ENCODE measurements around the gene ZMAT5.

The ZMAT5 gene

DNA sequence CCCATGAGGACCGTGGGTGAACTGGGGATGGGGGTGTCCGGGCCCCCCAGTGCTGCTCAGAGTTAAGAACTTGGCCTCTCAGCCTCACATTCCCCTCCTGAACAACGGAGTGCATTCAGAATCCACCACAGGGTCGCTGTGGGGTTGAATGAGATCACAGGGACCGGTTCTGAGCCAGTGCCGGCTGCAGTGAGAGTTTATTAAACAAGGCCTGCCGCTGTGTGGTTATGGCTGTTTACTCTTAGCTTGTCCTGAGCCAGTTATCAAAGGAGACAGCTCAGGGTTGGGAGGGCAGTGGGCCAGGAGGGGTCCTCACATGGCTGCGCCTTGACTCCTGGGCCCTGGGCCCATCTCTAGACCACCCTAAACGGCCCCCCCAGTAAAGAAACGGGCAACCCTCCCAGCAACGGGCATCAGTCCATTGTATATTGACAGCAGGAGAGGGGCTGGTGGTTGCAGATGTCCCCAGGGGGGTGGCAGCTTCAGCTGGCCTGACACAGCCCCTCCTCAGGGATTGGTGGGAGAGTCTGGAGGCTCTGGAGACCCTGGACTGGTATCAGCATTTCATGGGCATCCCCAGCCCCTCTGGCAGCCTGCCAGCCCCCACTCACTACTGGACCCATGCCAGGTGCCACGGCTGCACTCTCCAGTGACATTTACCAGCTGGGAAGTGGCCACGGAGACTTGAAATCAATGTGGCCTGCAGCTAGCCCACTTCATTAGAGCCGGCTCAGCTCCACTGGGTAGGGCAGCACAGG is 62.1 kb downstream of the ZMAT5 start:
- no peak for DNase-seq

DNA sequence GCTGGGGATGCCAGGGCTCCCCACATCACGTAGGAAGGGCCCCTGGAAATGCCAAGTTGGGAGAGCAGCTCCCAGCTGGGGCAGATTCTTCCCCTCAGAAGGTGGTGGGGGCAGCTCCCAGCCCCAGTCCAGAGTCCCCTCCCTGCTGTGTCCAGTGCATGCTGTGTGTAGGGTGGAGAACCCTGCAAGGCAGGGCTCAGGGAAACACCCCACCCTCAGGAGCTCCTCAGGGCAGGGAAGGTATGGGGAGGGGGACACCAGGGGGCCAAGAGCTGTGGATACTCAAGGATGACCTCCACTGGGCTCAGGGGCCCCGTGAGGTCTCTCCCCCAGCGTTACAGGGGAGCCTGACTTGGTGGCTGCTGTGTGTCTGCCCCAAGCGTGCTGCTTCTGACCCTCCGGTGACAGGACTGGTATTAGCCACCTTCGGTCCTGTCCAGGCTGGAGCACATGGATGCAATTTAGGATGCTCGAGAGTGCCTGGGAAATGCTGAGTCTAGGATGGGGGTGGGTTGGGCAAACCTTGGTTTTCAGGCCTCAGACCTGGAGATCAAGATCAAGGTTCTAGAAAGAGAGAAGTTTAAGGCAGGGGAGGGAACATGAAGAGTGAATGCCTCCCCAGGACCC is 63.1 kb downstream of the ZMAT5 start:
- DNase-seq, result no peak

DNA sequence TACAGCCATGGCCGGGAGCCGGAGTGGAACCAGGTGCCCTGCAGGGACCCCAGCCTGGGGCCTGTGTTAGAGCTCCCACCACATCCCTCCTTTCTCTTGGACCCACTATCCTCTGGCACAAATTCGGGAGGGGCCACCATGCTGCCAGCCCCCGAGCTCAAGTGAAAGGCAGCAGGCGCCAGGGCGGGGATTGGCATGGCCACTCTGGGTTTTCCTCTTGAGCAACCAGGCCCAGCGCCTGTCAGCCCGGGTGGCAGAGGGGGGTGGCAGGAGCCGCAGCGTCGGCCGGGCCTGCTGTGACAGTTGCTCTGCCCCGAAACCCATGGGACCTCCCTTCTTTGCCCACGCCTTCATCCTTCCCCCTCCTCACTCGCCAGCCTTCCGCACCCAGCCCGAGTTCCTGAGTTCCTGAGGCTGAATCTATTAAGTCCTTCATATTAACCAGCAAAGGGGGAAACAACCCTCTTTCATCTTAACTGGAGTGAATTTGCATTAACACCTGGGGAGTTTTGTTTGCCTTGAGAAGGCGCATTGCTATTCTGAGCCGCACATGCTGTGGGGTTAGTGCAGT is 63.8 kb downstream of the ZMAT5 start:
- no peak for DNase-seq

DNA sequence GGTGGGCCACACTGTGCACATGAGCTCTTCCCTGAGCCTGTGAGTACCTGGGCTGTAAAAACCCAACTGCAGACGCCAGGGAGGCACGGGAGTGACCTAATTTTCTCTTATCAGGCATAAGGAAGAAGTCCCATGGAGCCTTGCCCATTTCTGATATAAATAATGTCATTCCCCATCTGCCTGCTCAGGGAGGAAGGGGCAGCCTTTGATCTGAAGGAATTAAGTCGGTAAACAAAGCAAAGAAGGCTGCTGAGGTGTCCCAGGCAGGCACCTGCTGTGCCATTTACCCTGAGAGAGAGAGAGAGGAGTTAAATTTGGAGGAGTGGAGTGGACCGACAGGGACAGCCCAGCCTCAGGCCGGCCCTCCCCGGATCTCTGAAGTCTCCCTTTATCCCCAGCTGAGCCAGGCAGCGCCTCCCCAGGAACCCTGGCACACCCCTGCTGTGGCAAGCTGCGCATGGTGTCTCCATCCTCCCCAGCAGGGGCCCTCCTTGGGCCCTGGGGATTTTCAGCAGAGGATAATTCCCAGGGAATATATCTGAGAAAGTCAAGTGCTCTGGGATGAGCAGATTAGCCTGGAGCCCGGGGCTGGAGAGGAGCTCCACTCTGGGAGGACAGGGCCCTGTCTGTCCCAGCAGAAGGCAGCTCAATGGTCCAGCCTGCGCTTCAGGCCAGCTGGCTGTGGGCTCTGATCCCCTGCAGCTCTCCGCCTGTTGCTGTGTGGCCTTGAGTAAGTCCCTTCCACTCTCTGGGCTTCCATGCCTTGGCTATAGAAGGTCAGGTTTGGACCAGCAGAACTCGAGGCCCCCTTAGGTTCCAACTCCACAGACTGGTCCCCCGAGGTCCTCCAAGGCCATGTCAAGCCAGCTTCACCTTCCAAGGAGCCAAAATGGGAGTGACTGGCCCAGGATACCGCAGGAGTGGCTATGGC is 64.5 kb downstream of the ZMAT5 start:
- DNase-seq, result no peak

DNA sequence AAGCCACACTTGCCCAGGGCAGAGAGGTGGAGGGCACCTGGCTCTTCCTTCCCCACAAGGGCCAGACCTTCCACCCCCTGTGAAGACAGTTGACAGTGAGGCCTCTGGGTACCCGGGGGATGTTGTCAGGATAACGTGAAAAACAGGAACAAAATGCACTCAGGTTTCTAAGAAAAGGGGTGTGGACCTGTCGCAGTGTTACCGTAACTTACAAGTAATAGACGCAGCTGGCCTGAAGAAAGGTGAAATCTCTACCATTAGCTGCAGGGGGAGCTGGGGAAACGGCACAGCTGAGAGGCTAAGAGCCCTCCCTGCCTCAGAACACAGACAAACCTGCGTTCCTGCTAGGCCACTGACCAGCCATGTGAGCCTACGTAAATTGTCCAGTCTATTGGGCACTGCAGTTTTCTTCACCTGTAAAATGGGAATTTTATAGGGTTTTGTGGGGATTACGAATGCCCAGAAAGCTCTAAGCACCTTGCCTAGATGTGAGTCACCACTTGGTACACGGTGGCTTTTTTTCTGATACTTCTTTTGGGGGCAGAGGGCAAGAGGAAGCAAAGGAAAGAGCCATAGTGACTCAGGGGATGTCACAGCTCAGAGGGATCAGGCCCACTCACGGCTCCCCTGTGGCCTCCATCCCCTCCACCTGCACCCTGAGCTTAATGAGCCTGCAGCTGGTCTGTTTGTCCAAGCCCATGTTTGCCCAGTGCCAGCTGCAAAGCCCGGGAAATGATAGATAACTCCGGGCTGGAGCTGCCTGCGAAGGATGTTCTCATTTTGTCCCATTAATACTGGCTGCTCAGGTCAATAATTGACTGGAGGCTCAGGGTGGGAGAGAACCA is 65.4 kb downstream of the ZMAT5 start:
- DNase-seq, result no peak

DNA sequence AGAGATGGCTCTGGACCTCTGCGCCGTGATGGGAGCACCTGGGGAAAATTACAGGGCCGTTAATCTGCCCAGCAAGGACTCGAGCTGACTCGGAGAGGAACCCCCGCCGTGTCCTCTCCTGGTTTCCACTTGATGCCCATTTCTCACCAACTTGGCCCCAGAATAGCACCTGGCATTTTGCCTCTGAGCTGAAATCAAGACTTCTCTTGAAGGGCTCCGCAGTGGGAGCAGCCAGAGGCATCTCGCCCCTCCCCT is 66.0 kb downstream of the ZMAT5 start:
- no peak for DNase-seq

DNA sequence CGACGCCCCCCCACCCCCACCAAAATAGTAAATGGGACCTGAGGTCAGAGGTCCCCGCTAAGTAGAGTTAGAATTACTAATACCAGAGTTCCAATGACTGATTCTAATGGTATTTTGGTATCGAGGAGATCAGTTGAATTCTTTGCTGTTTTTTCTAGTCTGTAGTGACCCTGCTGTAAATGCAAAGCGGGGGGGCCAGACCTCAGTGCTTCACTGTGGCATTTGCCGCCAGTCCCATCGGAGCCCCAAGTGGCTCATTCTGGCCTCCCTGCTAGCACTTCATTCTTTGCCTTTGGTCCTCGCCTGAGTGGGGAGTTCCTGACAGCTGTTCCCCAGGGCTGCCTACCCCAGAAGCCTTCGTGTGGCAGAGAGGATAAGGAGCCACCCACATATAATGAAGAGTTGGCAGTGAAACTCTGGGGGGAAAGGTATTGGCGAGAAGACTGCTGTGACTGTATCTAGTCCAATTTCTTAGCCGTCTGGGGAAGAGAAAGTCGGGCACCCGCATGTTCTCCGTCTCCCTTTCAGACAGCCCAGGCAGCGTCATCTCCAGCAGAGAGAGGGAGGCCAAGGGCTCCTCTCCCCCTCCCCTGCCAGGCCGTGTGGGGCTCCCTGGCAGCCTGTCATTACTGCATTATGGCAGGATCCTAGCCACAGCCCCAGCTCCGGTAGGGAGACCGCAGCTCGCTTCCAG is 66.5 kb downstream of the ZMAT5 start:
- DNase-seq, result no peak

DNA sequence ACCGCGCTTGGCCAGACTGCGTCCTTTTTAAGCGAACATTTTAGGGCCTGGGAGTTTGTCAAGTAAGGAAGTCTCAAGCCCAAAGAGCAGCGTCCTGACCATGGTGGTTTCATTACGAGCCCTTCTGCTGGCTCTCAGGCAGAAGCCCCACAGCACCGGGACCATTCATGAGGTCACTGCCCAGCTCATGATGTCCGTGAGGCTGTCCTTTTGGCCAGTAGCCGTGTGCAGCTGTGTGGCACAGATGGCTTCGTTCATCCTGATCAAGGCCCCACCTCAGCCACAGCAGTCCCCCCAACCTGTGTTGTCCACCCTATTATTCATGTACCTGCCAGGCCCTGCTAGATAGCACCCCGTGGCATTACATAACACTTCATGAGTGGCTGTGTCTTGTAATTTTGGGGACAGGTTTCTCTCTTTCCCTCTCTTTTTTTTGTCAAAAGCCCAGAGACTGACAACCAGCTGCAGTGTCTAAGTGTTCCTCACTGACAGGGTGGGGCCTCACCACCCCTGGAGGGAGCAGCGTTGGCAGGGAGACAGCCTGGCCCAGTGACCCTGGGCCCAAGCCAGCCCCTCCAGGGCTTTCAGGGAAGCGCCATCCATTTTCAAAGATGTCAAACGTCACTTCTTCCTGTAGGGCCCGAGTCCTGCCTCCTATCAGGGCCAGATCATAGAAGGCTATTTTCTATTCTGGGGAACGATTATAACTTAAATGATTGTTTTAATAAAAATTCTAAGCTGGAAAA is 68.8 kb downstream of the ZMAT5 start:
- no peak for DNase-seq

DNA sequence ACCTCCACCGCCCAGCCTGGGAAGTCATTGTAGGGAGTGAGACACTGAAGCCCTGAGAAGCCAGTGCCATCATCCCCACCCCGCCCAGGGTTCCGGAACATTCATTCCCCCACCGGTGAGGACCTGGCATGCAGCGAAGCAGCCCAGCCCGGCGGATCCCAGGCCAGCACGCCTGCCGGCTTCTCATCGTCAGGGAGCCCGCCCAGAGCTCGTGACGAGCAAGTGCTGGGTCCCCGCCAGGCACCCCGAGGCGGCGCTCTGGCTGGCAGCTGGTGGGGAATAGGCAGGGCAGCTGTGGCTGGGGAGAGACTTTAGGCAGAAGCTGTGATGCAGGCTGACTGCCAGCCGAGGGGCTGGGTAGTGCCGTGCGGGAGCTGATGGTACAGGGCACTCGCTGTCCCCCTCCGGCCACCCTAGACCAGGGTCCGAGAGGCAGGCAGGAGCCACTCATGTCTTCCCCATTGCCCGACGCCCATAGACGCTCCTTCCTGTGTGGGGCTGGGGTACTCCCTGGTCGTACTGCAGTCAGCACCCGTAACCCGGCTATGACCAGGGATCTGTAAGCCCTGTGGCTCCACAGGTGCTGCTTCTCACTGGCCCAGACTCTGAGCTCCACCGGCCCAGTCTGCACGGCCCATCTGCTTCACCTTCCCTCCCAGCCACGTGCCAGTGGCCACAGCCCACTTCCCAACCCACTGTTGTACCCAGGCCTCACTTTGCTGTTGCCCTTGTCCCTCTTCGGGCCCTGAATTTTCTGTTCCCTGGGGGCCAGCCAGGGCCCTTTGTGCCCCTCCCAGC is 71.5 kb downstream of the ZMAT5 start:
- DNase-seq, result no peak

DNA sequence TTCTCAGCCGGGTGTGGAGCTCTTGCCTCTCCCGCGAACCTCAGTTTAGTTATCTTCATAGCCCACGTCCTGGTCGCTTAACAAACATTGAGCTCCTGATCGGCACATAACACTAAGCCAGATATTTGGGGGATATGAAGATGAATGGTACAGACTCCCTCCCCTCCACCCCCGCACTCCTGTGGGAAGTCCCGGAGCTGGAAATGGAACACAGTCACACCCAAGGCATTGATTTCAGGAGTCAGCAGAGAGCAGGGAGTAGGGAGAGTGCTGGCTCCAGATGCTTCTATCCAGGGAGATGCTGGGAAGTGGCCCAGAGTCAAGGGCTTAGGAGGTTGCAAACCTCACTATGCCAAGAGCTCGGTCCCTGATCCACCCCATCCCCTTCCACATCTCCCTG is 73.1 kb downstream of the ZMAT5 start:
- DNase-seq, result no peak

DNA sequence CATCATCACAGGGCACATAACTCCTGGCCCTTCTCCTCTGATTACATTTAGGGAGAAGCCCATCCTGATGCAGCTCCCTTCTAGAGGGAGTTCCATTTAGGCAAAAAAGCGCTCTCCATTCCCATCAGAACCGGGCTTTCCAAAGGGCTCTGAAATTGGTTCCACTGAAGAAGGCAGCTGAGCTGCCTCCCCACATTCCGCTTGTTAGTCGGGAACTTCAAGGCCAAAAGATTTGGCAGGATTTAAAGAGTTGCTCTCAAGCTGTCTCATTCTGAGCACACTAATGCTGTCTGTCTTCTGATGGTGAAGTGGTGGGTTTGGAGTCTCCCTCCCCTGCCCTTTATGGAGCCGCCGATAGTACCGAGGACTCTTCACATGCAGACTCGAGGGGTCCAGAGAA is 73.6 kb downstream of the ZMAT5 start:
- no peak for DNase-seq

DNA sequence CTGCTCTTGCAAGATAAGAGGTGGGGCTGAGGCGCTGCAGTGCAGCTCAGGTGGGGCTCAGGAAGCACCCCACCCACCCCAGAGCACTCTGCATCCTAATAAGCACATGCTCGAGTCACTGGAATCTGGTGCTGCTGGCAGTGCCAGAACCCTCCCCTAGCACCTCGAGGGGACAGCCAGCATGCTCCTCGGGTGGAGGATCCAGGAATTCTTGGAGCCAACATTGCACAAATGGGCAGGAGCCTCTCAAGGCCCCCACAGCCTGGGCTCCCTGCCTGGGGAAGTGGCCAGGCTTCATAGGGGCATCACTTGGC is 74.5 kb downstream of the ZMAT5 start:
- no peak for DNase-seq

DNA sequence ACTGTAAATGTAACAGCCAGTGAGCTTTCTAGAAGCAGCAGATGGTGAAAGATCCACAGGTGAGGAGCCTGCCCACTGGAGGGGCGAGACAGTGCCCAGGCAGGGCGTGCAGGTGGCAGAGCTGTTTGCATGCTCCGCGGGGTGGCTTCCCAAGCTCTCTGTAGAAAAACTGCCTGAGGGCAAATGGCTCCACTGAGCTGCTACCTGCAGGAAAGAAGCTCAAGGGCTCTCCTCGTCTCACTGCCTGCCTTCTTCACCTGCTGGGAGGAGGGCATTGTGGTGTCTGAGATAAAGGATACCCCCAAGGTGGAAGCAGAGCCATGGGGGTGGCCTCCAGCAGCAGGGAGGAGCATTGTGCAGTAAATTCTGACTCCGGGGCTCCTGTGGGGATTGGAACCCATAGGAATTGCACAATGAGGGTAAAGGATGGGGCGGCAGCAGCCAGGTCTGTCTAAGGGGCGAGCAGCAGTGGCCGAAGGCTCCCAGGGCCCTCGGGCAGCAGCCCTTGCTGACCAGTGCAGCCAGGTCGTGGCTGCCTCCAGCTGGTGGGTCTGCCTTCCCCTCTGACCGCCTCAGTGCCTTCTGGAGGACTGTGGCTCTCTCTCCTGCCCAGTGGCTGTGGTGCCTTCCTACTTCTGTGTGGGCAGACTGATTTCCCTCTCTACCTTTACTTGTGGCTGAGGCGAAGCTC is 75.0 kb downstream of the ZMAT5 start:
- DNase-seq, result no peak

DNA sequence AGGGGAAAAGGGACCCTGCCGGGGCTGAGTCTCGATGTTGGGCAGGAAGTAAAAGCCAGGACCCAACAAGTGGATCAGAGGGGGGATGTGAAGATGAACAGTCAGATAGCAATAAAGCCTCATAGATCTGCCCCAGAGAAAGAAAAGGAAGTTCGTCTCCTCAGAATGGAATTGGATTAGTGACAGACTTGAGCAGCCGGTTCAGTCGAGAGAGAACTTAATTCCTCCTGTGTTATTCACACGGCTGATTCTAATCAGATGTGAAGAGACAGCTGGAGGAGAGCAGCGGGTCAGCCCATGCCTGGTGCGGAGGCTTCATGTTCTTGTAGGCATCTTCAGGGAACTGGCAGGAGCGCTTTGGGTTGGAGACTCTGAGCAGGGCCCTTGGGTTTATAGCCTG is 76.3 kb downstream of the ZMAT5 start:
- DNase-seq, result no peak

DNA sequence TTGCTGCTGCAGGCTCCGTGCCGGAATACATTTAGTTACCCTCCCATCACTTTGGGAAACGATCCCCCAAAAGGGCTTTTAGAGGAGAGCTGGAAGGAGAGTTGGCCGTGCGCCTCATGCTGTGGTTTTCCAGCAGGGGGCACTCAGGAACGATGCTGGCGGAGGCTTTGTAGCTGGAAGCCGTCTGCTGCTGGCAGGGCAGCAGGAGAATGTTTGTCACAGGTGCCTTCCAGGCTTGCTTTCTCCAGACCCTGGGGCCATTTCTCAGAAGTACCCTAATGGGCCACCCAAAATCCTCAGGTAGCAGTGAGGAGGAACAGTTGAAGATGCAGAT is 77.0 kb downstream of the ZMAT5 start:
- DNase-seq, result no peak

DNA sequence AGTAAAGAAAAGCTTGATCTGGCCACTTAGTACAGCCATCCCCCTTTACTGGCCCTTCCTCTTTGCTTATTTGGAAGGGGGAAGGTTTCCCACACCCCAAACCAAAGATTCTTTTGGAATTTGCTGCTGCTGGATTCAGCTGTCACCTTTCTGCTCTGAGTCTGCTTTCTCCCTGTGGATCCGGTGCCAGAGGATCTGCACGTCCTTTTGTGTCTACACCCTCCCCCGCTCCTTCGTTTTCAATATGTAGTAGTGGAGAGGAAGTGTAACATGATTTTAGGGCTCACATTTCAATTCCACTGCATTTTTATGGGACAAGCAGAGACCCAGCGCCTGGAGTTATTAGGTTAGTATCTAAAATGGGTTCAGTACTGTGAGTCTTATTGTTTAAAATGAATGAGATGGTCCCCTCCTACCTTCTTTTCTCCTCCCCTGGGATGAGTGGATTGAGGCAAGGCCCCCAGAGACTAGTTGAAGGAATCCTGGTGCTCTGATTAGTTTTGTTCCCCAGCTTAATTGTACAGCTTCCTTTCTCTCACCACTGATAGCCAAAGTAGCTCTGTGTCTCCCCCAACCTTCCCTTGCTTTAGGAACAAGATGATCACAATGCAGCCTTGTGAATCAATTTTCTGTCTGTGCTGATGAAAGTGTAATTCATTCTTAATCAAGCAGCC is 77.5 kb downstream of the ZMAT5 start:
- DNase-seq, result no peak

DNA sequence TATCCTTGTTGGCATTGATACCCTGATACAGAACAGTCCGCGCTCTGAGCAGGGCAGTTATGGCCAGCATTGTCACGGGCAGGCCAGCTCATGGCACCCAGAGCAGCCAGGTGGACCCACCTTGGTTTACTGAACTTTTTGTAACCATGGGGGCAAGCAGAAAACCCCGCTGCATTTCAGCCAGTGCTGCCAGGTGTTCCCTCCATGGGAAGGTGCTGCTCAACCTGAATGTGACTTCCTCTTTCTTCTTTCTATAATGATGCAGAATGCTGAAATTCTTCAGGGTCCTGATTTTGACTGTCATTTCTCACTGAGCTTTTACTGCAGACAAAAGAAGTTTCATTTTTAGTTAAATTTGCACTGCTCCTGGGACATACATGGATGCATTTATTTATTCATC is 82.6 kb downstream of the ZMAT5 start:
- no peak for DNase-seq

DNA sequence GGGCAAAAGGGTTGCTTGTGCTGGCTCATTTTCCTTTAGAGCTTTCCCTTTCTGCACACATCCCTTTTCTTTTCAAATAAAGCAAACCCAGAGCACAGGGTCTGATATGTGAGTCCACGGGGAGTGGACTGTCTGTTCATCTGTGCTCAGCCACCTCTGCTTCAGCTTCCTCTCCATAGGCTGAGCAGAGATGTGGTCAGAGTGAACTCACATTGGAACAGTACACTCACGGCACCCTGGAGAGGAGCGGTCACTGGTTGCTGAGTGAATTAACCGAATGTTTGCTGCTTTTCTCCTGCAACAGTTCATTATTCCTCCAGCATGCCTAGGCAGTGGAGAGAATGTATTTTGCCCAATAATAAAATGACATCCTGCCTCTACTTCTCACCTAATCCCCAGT is 83.3 kb downstream of the ZMAT5 start:
- no peak for DNase-seq

All from SIG-M5 (cell line).